NT2/D1 (cell line): ENCODE results near the gene PCSK4.

Source experiments
- YY1 ChIP-seq: IDR thresholded peaks from 2 replicates; pipeline ENCODE4 v1.6.1; 2011; ENCODE audit not compliant: insufficient read length, insufficient read depth
- ZNF274 ChIP-seq: IDR thresholded peaks from 2 replicates; pipeline ENCODE4 v1.6.1; 2011; ENCODE audit warnings: mild to moderate bottlenecking, low read depth, low read length

DNA sequence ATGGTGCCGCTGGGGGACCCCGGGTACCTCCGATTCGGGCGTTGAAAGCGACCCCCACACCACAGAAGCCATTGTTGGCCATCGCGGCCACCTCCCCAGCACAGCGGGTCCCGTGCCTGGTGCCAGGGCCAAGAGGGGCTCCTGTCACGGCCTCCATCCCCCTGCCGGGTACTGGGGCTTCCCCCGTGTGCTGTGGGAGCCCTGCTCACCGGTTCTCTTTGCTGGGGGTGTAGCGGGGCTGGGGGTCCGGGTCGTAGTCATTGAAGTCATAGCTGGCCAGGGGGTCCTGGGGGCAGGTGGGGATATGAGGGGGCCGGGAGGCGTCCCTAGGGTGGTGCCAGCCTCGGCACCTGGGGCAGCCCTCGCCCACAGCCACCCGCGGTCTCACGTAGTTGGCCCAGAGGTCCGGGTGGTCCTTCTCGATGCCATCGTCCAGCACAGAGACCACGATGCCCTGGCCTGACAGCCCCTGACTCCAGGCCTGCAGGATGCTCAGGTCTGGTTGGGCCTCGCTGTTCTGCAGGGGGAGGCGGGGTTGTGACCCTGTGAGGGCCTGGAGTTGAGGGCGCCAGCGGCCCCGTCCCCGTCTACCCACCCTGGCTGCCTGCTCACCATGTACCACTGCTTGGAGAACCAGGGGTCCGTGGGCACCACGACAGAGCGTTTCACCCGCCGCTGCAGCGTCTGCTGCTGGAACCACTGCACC, 2.4 kb downstream of the PCSK4 start:
- TF ChIP-seq ZNF274 (no peak), YY1 (no peak)
